ENCODE results near the gene DSTYK.
"Not testable (repeated sequence)": the region's sequence is repeated elsewhere in the genome, so short reads cannot be mapped to it uniquely, and the experiment has no call there.

The DSTYK gene

DNA sequence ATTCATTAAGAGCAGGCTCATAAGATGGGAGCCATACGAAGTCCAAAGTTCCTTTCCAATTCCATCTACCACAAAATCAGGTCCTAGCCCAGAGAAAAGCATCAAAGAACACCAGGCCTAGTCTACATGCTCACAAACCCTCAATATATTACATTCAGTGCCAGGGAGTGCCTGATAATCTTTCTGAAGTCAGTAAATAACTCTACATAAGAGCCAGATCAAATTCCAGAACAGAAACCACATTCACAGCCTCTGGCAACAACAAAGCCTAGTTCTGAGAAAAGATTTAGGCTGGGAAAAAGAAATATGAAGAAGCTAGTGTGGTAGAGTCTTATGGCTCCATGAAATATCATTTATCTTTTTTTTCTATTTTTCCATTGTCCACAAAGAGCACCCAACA, 49.2 kb downstream of the DSTYK start:
- TF ChIP-seq, protein P1, sequence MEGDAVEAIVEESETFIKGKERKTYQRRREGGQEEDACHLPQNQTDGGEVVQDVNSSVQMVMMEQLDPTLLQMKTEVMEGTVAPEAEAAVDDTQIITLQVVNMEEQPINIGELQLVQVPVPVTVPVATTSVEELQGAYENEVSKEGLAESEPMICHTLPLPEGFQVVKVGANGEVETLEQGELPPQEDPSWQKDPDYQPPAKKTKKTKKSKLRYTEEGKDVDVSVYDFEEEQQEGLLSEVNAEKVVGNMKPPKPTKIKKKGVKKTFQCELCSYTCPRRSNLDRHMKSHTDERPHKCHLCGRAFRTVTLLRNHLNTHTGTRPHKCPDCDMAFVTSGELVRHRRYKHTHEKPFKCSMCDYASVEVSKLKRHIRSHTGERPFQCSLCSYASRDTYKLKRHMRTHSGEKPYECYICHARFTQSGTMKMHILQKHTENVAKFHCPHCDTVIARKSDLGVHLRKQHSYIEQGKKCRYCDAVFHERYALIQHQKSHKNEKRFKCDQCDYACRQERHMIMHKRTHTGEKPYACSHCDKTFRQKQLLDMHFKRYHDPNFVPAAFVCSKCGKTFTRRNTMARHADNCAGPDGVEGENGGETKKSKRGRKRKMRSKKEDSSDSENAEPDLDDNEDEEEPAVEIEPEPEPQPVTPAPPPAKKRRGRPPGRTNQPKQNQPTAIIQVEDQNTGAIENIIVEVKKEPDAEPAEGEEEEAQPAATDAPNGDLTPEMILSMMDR (IDR thresholded peaks at IDR 0.05; ENCODE audit: poor library complexity, severe bottlenecking), result no peak
- no peak overlapping the region for H3K27ac ChIP-seq (ENCODE audit: poor library complexity, severe bottlenecking)
- H3K36me3 ChIP-seq (ENCODE audit: low read depth), result peaks cover 73% of the 10 kb centered on the region
- ATAC-seq (ENCODE audit: low read depth), result no peak
- no peak for DNase-seq (ENCODE audit: low spot score)
- H3K4me1 ChIP-seq (ENCODE audit: insufficient read depth, poor library complexity, severe bottlenecking), result no peaks in the 10 kb centered on the region
- no peaks in the 10 kb centered on the region for H3K9me3 ChIP-seq (ENCODE audit: severe bottlenecking)
- H3K27me3 ChIP-seq (ENCODE audit: insufficient read depth, poor library complexity, severe bottlenecking), result no peaks in the 10 kb centered on the region
- no peak overlapping the region for H3K4me3 ChIP-seq (ENCODE audit: severe bottlenecking)

DNA sequence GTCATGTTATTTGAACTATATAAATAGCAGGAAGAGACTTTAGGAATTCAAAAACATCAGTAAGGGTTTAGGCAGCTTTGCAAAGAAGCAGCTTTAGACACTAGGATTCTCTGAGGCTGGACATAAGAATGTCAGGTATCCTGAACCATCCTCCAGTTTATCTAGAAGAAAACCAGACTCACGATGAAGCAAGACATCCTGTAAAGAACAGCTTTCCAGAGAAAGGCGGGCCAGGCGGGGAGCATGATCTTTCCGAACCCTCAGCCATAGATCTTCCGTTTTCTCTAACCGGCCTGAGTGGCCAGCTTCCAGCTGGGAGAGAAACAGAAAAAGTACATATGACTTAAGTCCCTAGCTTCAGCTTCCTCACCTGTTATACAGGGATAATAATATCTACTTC, 50.4 kb downstream of the DSTYK start:
- no peaks in the 10 kb centered on the region for H3K4me1 ChIP-seq (ENCODE audit: insufficient read depth, poor library complexity, severe bottlenecking)
- TF ChIP-seq, protein P1 (IDR thresholded peaks at IDR 0.05; ENCODE audit: poor library complexity, severe bottlenecking), result no peak
- no peak for DNase-seq (ENCODE audit: low spot score)
- peaks cover 1% of the 10 kb centered on the region for H3K9me3 ChIP-seq (ENCODE audit: severe bottlenecking)
- ATAC-seq (ENCODE audit: low read depth), result no peak
- no peaks in the 10 kb centered on the region for H3K27me3 ChIP-seq (ENCODE audit: insufficient read depth, poor library complexity, severe bottlenecking)
- H3K36me3 ChIP-seq (ENCODE audit: low read depth), result peaks cover 82% of the 10 kb centered on the region
- no peak overlapping the region for H3K27ac ChIP-seq (ENCODE audit: poor library complexity, severe bottlenecking)
- no peak overlapping the region for H3K4me3 ChIP-seq (ENCODE audit: severe bottlenecking)

DNA sequence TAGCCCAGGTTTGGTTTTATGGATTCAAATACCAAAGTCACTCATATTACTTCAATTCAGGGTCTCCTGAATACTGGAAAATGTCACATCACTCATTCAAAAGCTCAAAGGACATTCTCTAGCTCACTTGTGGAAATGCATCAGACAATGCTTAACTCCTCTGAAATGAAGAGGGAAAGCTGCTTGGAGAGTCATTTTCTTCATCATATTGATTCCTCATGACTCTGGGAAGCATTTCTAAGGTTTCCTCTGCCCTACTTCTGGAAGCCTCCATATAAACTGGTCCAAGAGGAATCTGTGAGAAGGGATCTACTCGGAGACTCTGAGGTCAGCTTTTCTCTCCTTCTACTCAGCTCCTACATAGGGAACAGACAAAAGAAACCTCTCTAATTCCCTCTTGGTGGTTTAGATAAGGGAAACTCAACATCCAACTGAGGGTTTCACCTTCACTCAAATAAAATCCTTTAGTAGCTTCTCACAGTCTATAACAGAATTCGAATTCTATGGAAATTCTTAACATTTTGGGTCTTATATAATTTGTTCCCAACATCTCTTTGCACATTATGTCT, 53.4 kb downstream of the DSTYK start:
- Histone ChIP-seq H3K4me3 (ENCODE audit: severe bottlenecking) (no peak overlapping the region), H3K27ac (ENCODE audit: poor library complexity, severe bottlenecking) (no peak overlapping the region), H3K27me3 (ENCODE audit: insufficient read depth, poor library complexity, severe bottlenecking) (no peaks in the 10 kb centered on the region), H3K9me3 (ENCODE audit: severe bottlenecking) (peaks cover 6% of the 10 kb centered on the region), H3K36me3 (ENCODE audit: low read depth) (peaks cover 80% of the 10 kb centered on the region), H3K4me1 (ENCODE audit: insufficient read depth, poor library complexity, severe bottlenecking) (no peaks in the 10 kb centered on the region)
- ATAC-seq (ENCODE audit: low read depth) (no peak), DNase-seq (ENCODE audit: low spot score) (no peak)
- TF ChIP-seq, protein P1 (IDR thresholded peaks at IDR 0.05; ENCODE audit: poor library complexity, severe bottlenecking), result no peak

DNA sequence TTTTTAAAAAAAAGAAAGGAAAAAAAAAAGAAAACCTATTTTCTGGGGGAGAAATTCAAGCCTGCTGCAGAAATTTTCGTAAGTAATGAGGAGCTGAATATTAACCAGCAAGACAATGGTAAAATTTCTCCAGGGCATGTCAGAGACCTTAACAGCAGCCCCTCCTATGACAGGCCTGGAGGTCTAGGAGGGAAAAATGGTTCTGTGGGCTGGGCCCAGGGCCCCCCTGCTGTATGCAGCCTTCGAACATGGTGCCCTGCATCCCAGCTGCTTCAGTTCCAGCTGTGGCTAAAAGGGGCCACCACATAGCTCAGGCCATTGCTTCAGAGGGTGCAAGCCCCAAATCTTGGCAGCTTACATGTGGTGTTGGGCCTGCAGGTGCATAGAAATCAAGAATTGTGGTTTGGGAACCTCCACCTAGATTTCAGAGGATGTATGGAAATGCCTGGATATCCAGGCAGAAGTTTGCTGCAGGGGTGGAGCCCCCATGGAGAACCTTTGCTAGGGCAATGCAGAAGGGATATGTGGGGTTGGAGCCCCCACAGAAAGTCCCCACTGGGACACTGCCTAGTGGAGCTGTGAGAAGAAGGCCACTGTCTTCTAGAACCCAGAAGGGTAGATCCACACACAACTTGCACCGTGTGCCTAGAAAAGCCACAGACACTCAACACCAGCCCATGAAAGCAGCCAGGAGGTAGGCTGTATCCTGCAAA, 55.7 kb downstream of the DSTYK start:
- ATAC-seq (ENCODE audit: low read depth); H3K4me3 ChIP-seq (ENCODE audit: severe bottlenecking); H3K27me3 ChIP-seq (ENCODE audit: insufficient read depth, poor library complexity, severe bottlenecking); H3K4me1 ChIP-seq (ENCODE audit: insufficient read depth, poor library complexity, severe bottlenecking); DNase-seq (ENCODE audit: low spot score); H3K9me3 ChIP-seq (ENCODE audit: severe bottlenecking); H3K27ac ChIP-seq (ENCODE audit: poor library complexity, severe bottlenecking): not testable (repeated sequence)
- peaks cover 65% of the 10 kb centered on the region for H3K36me3 ChIP-seq (ENCODE audit: low read depth)

DNA sequence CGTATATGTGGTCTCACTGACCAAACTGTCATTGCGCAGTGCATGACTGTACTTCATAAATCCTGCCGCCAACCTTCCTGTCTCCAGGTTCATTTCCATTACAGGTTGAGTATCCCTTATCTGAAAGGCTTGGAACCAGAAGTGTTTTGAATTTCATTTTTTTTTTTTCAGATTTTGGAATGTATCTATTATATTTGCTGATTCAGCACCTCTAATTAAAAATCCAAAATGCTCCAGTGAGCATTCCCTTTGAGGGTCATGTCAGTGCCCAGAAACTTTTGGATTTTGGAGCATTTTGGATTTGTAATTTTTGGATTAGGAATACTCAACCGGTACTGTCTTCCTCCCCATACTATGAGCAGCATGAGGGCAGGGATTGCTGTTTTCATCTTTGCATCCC, 59.0 kb downstream of the DSTYK start:
- H3K4me1 ChIP-seq (ENCODE audit: insufficient read depth, poor library complexity, severe bottlenecking), result no peaks in the 10 kb centered on the region
- H3K9me3 ChIP-seq (ENCODE audit: severe bottlenecking), result peaks cover 6% of the 10 kb centered on the region
- no peak overlapping the region for H3K27ac ChIP-seq (ENCODE audit: poor library complexity, severe bottlenecking)
- peaks cover 42% of the 10 kb centered on the region for H3K36me3 ChIP-seq (ENCODE audit: low read depth)
- TF ChIP-seq, protein P1 (IDR thresholded peaks at IDR 0.05; ENCODE audit: poor library complexity, severe bottlenecking), result no peak
- DNase-seq (ENCODE audit: low spot score) (no peak), ATAC-seq (ENCODE audit: low read depth) (no peak)
- no peaks in the 10 kb centered on the region for H3K27me3 ChIP-seq (ENCODE audit: insufficient read depth, poor library complexity, severe bottlenecking)
- H3K4me3 ChIP-seq (ENCODE audit: severe bottlenecking), result no peak overlapping the region

All from RWPE2 (cell line).